GM18498 (cell line): ENCODE results near the gene PROM1.
A peak's percentile ranks its signal among the peaks of the same experiment; 100 is the strongest.

Experiments used
- ATAC-seq: cut with Tn5 transposase; IDR thresholded peaks from one replicate; pipeline ENCODE4 v1.9.1; 2021; ENCODE audit warnings: mild to moderate bottlenecking, moderate library complexity; ENCODE audit not compliant: unreplicated experiment

The PROM1 gene

DNA sequence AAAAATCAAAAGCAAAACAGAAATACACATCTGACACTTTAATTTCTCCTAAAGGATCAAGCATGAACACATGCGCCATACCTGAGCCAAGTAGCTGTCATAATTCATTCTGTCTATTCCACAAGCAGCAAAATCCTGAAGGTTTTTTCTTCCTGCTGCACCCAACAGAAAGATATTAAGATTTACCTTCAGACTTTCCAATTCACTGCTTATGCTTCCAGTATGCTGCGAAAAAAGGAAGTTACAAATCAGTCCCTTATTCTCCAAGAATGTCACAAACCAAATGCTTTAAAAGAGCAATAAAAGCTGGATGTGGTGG lies 91.7 kb downstream of the PROM1 start:
- ATAC-seq, result no peak

DNA sequence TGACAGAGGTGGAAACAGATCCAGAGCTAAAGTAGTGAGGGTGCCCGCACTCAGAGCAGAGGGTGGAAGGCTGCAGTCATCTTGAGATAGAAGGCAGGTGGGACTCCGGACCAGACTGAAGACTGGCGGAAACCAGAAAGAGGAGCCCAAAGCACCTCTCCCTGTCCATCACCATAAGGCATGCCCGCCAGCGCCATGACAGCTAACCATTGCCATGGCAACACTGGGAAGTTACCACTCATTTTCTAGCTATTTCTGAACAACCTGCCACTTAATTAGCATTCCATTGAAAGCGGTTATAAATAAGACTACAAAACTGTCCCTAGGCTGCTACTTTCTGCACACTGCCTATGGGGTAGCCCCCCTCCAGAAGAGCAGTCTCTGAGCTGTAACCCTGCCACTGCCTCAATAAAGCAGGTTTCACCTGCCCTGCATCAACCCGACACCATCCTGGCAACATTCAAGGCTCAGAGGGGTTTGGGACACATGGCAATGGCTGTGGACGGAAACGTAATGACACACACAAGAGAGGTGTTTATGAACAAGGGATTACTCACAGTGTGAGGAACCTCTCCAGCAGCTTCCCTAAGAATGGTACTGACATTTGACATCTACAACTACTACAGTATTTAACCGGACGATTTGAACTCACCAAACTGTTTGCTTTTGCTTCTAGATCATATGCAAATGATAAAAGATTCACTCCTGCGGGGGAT lies 93.1 kb downstream of the PROM1 start:
- ATAC-seq, result no peak

DNA sequence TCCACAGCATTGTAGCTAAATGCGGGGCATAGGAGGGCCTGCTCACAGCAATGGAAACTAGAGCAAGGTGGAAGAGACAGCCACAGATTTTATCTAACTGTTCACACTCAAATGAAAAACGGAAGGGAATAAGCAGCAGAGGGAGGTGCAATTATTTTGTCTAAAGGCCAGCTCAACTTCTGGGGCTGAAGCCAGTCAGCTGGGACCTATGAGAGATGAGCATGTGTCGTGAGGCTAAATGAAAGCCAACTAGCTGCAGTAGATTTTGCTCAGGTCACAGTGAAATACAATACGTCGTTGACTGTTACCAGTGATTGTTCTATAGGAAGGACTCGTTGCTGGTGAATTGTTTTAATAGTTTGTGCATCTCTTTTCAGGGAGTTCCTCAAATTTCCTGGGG lies 94.4 kb downstream of the PROM1 start:
- ATAC-seq, result no peak

DNA sequence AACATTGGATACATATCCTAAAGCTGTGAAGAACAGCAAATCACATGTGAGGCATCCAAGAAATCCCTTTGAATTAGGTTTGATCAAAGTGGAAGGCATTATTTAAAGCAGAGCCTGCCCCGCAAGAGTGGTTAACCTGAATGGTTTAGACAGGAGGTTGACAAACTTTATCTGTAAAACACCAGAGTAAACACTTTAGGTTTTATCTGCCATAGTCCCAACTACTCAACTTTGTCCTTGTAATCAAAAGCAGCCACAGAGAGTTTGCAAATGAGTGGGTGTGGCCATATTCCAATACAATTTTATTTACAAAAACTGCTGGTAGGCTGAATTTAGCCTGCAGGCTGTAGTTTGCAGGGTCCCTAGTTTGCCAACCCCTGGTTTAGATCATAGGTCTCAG lies 95.6 kb downstream of the PROM1 start:
- ATAC-seq, result no peak

DNA sequence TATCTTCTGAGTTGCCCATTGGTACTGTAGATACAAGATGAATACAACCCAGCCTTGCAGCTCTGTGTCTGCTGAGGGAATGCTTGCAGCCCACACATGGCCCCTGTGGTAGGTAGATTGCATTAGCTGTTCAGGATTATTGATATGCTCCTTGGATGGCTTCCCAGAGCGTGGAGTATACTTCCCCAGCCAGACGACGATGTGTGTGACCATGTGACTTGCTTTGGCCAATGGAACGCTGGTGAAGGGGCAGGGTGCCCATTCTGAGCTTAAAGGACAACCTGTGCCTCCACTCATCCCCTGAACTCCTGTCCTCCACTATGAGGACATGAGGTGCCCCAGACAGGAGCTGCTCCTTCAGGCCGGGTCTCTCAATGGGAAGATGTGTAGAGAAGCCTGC lies 96.9 kb downstream of the PROM1 start:
- no peak for ATAC-seq

DNA sequence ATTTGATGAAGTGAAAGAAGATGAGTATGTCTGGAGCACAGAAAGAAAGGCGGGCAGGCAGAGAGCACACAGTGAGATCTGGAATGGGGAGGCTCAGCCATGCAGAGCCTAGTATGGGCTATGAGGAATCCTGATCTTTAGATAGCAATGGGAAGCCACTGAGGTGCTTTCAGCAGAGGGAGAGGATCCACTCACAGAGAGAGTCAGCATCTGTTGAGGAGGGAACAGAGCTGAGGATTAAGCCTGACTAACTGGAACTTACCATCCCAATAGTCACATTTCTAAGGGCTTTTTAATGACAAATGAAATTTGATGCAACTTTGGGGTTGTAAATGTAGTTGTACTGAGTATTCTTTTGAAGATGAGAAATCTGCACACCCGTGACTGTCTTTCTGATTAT lies 100.2 kb downstream of the PROM1 start:
- no peak for ATAC-seq

DNA sequence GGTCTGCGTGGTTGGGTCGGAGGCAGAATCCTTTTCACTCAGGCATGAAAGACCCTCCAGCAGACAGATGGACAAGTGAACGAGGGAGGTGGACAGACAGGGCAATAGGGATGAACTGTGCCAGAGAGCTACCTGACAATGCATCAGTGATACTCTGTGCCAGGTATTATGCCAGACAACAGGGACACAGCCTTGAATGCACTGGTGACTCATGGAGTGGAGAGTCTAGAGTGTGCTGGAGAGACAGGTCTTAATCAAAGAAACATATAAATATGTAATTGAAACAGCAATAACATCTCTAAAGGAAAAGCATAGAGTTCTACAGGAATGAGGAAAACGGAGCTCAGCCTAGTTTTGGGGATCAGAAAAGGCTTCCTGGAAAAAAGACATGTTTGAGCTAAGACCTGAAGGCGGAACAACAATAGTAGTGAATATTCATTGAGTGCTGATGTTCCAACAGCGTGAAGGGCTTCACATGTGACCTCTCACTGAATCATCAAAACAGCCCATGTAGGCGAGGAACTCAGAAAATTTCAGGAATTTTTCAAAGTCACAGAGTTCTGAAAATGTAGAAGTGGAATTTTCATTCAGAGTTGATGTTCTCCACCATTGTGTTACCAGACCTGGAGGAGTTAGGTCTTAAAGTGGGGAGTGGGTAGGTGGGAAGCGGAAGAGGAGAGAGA lies 100.8 kb downstream of the PROM1 start:
- no peak for ATAC-seq

DNA sequence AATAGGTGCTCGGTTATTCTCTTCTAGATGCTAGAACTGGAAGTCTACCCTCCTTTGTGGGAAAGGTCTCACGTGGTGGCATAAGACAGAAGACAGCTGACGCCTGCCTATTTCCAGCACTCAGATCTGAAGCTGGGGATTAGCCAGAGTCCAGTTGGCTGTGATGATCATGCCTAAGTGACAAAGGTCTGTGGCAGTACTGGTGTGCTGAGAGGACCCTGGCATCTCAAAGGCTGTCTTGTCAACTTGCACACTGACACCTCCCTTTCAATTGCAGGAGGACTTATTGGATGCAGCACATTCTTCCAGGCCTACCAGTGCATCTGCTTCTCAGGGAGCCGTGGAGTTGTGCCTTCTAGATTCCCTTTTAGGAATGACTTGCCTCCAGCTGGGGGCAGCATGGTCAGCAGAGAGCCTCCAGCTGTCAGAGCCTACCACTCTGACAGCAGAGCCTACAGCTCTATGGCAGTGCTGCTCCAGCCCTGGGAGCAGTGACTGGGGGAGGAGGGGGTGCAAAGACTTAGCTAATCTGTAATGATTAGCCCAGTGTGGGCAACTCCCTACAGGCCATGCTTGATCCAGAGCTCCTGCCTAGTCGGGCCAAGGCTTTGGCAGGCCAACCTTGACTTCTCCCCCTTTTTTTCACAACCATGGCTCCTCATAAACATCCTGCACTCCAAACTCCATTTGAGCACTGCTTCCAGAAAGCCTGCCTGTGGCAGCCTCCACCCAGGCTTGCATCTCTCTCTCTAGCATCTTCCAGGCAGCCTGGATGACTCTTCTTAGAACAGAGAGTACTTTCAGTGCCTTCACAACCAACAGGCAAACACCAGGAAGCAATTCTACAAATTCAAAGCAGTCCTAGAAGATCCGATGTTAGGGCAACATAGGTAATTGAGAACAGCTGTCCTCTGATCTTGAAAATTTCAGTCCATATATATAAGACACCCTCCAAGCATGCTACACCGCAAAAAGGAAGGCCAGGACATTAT lies 107.1 kb downstream of the PROM1 start:
- ATAC-seq, result no peak

DNA sequence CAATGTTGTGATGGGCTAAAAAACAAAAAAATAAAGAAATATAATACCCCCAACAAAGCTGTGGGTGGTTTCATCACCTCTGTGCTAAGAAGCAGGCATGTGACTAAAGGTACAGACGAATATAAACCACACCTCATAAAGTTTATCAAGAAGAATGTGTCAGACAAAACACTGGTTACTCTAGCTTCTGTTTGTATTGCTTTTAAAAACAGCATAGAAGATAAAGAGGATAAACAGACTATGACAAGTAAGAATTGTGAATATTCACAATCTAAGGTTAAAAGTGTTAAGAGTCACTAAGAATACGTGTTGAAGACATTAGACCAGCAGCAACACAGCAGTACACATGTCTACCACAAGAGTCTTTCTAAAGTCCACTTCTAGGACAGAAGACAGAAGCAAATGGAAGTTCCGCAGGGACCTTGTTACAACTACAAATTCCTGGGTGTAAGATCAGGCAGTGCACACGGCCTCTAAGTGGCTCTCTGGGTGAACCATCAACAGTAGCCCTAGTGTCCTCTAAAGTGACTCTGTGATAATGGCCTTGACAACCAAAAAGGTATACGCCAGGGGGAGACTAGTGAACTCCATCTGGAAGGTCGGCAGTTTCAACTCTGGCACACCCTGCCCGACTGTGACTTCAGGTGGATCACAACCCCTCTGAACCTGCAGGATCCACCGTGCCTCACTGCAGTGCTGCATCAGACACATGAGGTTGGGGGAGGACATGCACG lies 112.6 kb downstream of the PROM1 start:
- no peak for ATAC-seq

DNA sequence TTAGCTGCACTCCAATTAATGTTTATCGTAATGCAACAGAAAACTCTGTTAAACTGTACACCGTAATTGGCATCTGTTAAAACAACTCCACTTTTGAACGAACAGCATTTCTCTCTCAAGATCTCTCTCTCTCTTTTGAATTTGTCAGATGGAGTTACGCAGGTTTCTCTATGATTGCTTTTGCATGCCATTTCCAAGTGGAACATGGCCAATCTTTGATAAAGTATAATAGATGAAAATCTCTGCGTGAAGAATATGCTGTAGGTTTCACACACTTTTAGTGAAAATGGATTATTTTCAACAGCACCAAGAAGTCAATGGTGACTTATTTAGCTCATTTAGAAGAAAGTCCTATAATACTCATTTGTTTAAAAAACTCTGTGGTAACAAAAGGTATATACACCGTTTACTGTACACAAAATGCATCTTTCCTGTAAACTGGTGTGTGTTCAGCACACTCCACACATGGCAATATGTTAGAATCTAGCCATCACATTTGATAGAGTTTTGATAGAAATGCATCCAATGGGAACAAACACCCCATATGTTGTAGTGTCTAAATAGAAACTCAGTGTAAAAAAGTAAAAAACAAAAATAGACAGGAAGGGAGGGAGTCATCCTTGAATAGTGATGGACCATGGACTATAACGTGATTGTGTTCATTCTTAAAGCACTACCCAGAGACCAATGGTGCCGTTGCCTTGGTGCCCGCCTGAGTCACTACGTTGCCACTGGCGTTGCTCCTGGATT lies 115.1 kb downstream of the PROM1 start:
- no peak for ATAC-seq

DNA sequence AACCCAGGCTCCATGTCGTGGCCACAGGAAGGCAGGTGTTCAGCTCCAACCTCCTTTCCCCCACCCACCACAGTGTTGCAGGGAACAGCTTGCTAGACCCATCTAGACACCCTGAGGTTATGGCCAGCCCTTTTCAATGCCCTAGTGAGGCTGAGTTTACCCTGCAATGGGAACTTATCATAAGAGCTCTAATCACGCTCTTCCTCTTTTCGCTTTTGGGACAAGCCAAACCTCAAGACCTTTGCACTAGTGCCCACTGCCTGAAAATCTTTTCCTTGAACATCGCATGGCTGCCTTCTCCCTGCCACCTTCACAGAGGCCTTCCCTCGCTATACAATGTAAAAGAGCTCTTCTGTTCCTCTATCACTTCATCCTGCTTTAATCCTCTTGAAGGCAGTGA lies 118.5 kb downstream of the PROM1 start:
- no peak for ATAC-seq

DNA sequence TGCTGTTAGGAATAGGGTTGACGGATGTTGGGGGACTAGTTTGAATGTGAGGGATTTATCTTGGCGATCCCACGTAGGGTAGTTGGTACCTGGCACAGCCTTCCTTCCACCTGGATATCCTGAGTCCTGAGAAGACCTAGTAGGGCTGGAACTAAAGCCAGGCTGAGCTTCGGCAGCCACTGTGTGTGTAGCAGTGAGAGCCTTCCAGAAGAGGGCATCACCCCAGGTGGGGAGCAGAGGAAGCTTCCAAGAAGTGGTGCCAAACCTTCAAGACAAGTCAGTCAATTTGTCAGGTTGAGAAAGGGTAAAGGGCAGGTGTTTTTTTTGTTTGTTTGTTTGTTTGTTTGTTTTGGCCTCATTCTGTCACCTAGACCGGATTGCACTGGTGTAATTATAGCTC lies 119.7 kb downstream of the PROM1 start:
- no peak for ATAC-seq

DNA sequence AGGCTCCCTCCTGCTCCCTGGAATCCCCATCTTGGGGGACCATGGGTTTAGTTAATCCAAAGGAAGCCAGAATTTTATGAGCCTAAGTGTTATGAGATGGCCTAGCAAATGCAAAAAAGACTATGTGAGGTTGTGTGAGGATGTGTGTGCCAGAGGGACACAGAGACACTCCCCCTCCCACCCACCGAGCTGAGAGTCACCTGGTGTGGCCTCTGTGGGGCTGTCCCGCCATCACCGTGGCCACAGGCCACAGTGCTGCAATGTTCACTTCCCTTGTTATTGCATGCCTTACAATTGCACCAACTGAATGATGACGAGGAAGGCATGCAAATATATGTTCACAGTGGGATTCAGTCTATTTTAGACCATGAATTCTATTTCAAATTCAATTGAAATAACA lies 120.2 kb downstream of the PROM1 start:
- peak; percentile 57 for ATAC-seq

DNA sequence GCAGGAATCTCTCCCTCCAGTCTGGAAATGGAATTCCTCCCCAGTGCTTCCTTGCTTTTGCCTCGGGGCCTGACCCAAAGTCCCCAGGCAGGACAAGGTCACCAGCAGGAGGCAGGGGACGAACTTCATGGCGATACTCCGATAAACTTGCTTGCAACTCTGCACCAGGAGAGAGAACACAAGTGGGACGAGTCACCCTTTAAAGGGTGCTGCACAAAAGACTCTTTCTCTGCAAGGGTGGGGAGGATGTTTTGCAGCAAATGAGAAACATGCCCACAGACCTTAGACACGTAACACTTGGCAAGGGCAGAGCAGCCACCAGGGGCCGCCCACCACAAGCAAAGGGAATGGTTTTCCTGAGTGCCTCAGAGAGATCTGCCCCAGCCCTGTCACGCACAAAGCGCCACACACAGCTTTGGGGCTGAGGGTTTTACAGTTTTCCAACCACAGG lies 120.8 kb downstream of the PROM1 start, which contains the start of gene FGFBP2:
Gene FGFBP2, minus strand, starts transcription at position 175 of the 451 bp plus-strand sequence. Its CDS starts 46 bp downstream, at position 129.
- peak; percentile 59 for ATAC-seq

DNA sequence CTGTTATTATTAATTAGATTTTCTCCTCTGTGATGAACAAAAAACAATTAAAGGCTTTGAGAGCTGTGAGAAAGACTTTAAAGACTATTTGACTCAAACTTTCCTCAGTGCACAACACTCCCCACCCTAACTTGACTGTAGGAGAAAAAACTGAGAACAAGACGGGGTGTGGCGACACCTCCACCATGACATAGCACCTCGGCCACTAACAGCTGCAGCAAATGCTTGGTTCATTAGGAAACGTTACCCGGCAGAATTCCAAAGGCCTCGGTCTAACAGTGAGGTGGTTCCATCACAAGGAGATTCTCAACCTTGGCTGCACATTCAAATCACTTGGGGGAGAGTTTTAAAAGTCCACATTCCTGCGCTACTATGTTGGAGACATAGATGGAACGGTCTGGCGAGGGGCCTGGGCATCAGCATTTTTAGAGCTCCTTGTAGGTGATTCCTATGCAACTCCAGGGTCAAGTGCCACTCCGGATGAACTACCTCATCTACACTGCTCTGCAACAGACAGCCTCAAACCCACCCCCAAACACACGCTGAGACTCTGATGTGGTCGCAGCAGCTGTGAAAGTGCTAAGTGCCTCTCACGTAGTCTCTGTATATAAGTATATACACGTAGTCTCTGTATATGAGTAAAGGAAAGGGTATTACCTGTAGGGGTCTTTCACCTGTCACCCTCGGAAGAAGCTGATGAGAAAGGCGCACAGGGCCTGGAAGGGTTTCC lies 121.9 kb downstream of the PROM1 start:
- ATAC-seq, result no peak

DNA sequence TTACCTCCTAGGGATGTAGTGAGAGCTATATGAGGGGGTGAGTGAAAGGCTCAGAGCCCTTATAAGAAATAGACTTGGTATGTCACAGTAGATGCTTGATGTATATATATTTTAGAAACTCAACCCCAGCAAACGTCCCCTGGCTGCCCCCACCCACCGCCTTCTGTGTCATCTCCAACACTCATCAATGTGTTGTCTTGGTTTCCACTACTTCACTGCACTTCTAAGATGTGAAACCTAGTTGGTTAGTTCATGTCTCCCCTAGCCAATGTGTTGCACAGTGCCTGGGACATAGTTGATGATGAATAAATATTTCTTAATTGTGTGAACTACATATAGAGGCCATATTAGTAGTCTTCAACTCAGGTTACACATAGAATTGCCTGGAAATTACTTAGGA lies 125.3 kb downstream of the PROM1 start:
- ATAC-seq, result no peak

DNA sequence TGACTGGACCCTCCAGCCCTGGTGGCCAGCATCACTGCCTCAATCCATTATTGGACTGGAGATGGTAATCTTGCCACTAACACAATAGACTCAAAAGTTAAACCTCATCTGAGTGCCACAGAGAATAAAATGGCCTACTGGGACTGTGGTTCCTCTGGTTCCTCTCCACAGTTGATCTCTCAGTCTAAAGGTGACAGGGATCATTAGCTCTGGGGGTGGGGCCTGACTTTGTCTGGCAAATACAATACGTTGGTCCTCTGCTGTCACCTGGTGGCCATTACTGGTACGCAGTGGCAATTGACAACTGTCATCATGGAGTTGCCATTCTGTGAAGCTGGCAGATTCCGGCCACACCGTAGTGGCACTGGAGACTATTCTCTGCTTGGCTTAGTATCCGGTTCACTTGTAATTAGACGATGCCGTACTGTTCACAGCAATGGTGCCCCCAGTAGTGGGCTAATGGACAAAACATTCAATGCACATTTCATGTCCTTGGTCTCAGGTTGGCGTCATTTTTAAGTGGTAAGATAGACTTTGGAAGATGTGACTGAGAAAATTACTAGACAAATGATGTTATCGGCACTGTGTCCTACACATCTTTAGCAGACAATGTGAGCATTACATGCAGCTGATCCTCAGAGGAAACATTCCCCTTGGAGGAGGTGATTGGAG lies 127.5 kb downstream of the PROM1 start:
- ATAC-seq, result peak; percentile 93

DNA sequence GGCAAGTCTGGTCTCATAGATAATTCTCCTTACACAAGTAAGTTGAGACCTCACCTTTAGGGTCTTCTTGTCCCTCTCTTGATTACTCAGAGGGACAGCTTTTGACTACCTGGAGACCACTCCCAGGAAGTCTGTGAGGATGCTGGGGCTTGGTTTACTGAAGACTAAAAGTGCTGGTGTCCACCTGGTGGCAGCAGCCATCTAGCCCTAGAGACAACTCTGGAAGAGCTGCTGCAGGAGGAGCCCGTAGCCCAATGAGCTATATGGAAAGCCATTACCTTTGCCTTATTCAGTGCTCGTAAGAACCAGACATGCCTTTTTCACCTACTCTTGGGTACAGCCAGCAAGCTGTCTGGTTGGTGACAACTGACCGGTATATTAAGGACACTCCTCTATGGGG lies 128.2 kb downstream of the PROM1 start:
- peak; percentile 16 for ATAC-seq

DNA sequence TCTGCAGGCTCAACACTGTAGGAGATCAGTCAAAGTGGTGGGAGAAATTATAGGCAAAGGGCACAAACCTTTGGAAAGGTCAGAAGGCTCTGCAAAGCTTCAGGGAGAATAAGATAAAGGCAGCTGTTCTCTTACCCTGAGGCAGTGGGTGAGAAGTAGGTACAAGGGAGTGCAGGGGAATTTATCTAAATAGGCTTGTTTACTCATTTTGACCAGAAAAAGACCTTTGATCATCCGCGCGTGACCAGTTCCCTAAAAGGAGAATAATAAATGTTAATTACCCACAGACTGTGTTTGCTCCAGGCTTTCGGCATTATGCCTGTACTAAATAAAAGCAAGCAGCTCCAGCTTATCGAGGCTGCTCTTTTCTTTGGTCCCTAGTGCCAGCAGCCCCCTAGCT lies 130.2 kb downstream of the PROM1 start:
- no peak for ATAC-seq
